SH-SY5Y (cell line): Measurements from ENCODE around the gene PASK.

Experiments used
- GATA2 ChIP-seq: IDR thresholded peaks from 2 replicates; pipeline ENCODE4 v1.6.1; 2011; ENCODE audit warnings: mild to moderate bottlenecking, low read depth, low read length
- GATA3 ChIP-seq: IDR thresholded peaks from 2 replicates; pipeline ENCODE4 v1.6.1; 2011; ENCODE audit warnings: low read depth, mild to moderate bottlenecking, low read length, moderate library complexity

DNA sequence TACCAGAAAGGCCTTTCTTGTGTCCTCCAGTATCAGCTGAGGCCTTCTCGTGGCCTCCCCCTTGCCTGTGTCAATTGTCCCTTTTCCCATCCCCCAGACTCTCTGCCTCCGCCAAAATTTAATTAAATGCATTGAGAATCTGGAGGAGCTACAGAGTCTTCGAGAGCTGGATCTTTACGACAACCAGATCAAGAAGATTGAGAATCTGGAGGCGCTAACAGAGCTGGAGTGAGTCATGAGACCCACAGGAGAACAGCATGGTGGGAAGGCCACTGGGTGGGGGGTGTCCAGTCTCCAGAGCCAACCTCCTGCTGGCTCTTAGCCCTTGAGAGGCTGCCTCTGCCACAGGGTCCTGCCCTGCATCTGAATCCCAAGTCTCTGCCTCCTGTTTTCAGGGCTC lies 9.8 kb upstream of the PASK start:
- TF ChIP-seq GATA3: no peak
- TF ChIP-seq GATA2: no peak
